Cardiac septum (tissue), 1 donor: ENCODE results near the gene ZFP2. TPM values are rescaled to one million over a fixed set of nuclear protein-coding genes. Genes with fewer than 3 reads are reported as not detected.
"Not testable (repeated sequence)": the region's sequence is repeated elsewhere in the genome, so short reads cannot be mapped to it uniquely, and the experiment has no call there.

Source experiments
- DNase-seq: peaks from one replicate; pipeline ENCODE4 v3.0.0-alpha.2; 2020; ENCODE audit warnings: low spot score
- intact Hi-C: fragments of 100-400 bp; cut with DNase I; formaldehyde crosslinking; loops from one replicate; pipeline ENCODE4 v1.14.0; 2022
- long read RNA-seq: library from polyadenylated mRNA; unstranded; transcript quantifications from one replicate; pipeline ENCODE4 v2.0.0, GENCODE V29; 2021
- total RNA-seq: library from RNA; stranded (reverse); fragmentation: NEBNext Ultra II Directional; extraction: Animal tissue kit (Norgen Biotek cat#: 25700); gene quantifications from one replicate; pipeline ENCODE4 v1.2.1, GENCODE V29; 2021
- donor health status: DM: no; HTN: no; CAD: no.

ZFP2 gene
- 1.2 TPM for total RNA-seq
- long read RNA-seq, partial matches to known transcripts: 0 of 4 reads
- long read RNA-seq, other reads (novel, unspliced or antisense): 2 of 4 reads

DNA sequence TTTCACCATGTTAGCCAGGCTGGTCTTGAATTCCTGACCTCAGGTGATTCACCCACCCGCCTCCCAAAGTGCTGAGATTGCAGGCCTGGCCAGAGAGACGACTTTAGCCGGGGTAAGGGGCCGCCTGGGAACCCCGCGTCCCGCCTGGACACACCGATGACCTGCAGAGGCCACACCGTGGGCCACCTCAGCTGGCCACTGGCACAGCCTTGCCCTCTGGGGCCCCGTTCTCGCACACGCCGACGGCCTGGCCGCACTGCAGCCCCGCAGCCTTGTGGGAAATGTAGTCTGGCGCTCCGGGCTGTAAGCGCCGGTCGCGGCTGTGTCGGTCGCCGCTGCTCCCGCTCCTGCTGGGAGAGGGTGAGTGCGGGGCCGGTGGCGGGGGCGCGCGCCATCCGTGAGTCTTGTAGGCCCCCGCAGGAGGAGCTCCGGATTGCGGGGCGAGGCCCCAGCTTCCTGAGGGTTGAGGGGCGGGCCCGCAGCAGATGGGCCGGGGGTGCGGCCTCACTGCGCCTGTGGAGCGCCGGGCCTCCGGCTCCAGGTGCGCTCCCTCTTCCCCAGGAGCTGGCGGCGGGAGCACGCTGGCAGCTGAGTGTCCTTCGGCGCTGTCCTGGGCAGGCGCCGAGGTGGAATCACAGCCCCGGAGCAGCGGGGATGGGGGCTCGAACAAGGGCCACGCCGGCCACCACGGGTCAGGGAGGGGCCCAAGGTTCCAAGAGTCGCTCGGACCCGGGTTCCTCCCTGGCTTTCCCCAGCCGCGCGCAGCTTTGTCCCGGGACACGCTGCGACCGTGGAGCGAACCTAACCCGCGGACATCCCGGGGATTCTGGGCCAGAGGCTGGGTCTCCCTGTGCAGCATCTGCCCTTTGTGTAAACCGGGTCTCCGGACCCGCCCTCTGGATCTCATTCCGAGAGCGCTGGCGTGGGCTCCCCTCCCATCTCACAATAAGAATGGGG is at the start of gene ZFP2:
Gene ZFP2 (plus strand): TSS at position 299 of the 957 bp plus-strand sequence. CDS start 35,401 bp downstream, outside the sequence.
- no peak for DNase-seq
- intact Hi-C loops: loop anchor here (2.0 to 5.0 kb wide), 3 partner anchors 35 to 126 kb away; partner anchors contain the start of genes ZNF454 and ZNF879

DNA sequence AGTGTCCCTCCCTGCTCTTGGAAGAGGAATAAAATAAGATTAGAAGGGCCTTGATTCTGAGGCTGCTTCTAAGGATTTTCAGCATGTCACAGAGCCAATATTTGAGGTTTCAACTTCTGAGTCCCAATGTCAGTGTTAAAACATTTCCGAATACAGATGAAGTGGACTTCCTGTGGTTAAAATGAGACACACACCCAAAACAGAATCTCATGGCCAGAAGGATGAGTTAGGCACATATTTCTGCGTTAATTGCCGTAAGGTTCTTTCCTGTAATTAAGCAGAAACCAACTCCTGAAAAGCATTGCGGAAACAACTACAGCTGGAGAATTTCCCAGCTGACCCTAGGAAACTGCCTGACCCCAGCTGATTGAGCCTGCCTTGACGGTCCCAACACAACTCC is 46.4 kb upstream of the ZFP2 start:
- no peak for DNase-seq
- intact Hi-C loops: no loop called here

DNA sequence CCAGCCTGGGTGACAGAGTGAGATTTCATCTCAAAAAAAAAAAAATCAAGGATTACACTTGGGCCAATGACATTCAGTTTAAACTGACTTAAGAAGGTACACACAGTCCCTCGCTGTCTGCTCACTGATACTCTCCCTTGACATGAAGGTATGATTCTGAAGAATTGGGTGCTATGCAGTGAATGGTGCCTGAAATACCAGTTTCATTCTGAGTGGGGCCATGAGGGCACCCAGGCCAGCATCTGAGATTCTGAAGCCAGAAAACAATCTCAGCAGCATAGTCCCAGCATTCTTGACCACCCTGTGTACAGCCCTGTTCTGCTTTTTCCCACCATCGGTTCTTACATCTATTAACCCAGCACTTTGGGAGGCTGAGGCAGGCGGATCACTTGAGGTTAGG is 43.8 kb upstream of the ZFP2 start:
- intact Hi-C loops: no loop called here
- DNase-seq: no peak

DNA sequence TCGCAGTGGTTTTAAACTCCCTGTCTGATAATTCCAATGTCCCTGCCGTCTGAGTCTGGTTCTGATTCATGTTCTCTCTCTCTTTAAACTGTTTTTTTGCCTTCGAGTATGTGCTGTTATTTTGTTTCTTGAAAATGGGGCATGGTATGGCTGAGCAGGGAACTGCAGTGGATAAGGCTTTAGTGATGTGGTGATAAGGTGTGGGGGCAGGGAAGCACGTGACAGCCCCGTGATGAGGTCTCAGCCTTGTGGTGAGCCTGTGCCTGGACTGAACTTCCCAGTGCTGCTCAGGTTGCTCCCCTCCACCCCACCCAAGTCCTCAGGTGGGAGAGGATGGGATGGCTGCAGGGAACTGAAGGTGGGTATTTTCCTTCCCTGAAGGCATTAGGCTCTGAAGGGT is 41.4 kb upstream of the ZFP2 start:
- intact Hi-C loops: no loop called here

GRCh38 chr5:178859625-178860521 is 35.8 kb upstream of the ZFP2 start, which contains the start of gene ZNF354B:
ZNF354B (plus strand) TSS chr5:178859953; CDS start chr5:178861048, 1,095 bp downstream.
- intact Hi-C loops: loop anchor here (1.0 to 5.0 kb wide), 5 partner anchors 35 to 233 kb away; partner anchors contain the start of genes CLK4, ZFP2, ZNF354A and ZNF354C

More for the DNA sequence above, 41.4 kb upstream of the ZFP2 start:
- DNase-seq: no peak

DNA sequence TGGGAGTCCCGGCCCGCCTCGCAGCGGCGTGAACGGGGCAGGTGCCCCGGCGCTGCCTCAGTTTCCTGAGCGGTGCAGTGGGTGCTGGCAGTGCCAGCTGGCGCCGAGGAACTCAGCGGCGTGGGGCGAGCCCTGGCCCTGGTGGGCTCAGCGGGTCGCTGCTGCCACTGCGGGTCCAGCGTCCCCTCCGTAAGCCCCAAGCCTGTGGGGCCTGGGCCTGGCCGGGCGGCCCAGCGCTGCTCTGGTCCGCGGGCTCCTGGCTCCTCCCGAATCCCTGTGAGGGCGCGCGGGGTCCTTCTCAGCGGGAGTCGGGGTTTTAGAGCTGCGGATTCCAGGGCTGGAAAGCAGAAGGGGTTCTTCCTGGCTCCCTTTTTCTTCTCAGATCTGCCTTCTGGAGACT is 35.1 kb upstream of the ZFP2 start:
- not testable (repeated sequence) for DNase-seq
- intact Hi-C loops: loop anchor here (2.0 to 5.0 kb wide), 2 partner anchors 34 to 233 kb away; partner anchors contain the start of genes CLK4 and ZFP2

More at GRCh38 chr5:178859625-178860521, 35.8 kb upstream of the ZFP2 start, which contains the start of gene ZNF354B:
- peak; percentile 95 for DNase-seq

DNA sequence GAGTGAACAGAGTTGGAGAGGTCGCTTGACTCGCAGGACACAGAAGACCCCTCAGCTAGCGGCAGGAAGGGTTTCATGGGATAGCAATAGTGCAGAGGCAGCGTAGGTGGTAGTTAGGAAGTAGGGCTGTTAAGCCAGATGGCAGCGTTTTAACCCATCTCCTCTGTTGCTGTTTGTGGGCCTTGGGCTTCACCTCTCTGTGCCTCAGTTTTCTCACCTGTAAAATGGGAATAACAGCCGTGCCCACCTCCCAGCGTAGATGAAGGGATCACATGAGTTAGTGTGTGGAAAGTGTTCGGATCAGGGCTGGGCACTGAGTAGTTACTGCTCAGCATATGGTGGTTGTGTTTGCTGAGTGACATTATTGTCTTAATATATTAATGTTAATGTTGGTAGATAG is 34.1 kb upstream of the ZFP2 start:
- intact Hi-C loops: loop anchor here (2.0 to 5.0 kb wide), 2 partner anchors 33 to 234 kb away; partner anchors contain the start of genes CLK4 and ZFP2
- no peak for DNase-seq

DNA sequence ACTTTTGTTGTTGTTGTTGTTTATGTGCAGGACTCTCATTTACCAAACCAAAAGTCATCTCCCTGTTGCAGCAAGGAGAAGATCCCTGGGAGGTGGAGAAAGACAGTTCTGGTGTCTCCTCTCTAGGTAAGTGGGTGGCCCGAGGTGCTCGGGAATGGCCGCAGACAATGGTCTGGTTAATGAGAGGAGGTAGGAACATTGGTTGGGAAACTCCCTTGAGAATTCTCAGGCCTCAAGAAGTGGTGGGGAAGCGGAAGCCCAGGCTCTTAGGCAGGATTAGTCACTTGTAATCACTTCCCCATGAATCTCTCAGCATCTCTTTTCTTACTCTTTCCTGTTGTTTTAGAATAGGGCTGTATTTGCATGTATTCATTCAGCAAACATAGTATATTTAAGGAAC is 28.8 kb upstream of the ZFP2 start:
- no peak for DNase-seq

GRCh38 chr5:178869577-178869976 is 26.1 kb upstream of the ZFP2 start:
- intact Hi-C loops: no loop called here
- DNase-seq: no peak

More for the DNA sequence above, 28.8 kb upstream of the ZFP2 start:
- intact Hi-C loops: no loop called here

- no peak for DNase-seq
- intact Hi-C loops: no loop called here
Observed at GRCh38 chr5:178870411-178870810, 25.3 kb upstream of the ZFP2 start.

GRCh38 chr5:178872302-178872701 is 23.4 kb upstream of the ZFP2 start:
- intact Hi-C loops: no loop called here
- no peak for DNase-seq

DNA sequence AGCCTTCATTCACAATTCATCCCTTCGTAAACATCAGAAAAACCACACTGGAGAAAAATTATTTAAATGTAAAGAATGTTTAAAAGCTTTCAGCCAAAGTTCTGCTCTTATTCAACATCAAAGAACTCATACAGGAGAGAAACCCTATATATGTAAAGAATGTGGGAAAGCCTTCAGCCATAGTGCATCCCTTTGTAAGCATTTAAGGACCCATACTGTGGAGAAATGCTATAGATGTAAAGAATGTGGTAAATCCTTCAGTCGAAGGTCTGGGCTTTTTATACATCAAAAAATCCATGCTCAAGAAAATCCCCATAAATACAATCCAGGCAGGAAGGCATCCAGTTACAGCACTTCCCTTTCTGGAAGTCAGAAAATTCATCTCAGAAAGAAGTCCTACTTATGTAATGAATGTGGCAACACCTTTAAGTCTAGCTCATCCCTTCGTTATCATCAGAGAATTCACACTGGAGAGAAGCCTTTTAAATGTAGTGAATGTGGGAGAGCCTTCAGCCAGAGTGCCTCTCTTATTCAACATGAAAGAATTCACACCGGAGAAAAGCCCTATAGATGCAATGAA is 12.5 kb upstream of the ZFP2 start:
- DNase-seq, intact Hi-C loops: not testable (repeated sequence)

DNA sequence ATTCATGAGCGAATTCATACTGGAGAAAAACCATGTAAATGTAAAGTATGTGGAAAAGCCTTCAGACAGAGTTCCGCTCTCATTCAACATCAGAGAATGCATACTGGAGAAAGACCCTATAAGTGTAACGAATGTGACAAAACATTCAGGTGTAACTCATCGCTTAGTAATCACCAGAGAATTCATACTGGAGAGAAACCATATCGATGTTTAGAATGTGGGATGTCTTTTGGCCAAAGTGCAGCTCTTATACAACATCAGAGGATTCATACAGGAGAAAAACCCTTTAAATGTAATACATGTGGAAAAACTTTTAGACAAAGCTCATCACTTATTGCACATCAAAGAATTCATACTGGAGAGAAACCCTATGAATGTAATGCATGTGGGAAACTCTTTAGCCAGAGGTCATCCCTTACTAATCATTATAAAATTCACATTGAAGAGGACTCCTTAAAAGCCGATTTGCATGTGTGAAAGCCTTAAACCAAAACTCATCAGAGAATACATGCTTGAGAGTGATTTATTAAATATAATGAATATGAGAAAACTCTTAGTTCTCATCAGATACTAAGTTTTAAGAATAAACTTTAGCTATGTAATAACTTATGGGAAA is 11.8 kb upstream of the ZFP2 start:
- intact Hi-C loops: no loop called here
- no peak for DNase-seq

DNA sequence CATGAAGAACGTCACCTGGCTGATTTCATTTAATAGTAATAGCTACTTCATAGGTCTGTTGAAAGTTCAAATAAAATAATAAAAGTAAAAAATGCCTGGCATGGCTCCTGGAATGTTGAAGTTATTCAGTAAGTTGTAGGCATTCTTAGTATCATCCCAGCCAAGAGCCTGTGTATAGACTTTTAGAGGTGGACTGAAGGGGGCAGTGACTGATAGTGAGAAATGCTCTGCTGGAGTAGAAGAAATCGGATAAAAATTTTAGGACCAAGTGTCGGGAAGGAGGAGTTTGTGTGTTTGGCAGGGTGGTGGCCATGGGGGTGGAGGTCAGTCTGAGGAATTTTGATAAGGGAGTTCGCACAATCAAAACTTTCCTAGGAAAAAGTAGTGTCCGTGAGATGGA is 3.6 kb downstream of the ZFP2 start:
- DNase-seq: no peak
- intact Hi-C loops: loop anchor here (5.0 kb wide), 1 partner anchor 123 kb away; the partner anchor contains the start of gene ZNF879

DNA sequence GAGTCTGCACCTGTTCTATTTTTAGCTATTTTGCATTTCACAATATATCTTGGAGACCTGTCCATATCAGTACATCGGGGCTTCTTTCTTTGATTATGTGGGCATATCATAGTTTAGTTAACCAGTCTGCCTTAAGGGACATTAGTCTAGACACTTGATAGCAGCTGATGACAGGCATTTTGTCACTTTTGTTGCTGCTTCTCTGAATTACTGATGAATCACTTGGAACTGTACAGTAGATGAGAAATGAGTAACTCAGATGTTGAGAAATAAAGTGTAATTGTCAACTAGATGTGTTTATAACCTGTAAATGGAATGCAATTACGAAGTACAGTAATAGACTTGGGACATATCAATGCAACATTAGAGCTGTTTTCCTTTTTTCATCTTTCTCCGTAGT is 7.1 kb downstream of the ZFP2 start:
- DNase-seq: no peak
- intact Hi-C loops: no loop called here

GRCh38 chr5:178931846-178932760 is 36.4 kb downstream of the ZFP2 start:
- DNase-seq: no peak
- intact Hi-C loops: no loop called here

DNA sequence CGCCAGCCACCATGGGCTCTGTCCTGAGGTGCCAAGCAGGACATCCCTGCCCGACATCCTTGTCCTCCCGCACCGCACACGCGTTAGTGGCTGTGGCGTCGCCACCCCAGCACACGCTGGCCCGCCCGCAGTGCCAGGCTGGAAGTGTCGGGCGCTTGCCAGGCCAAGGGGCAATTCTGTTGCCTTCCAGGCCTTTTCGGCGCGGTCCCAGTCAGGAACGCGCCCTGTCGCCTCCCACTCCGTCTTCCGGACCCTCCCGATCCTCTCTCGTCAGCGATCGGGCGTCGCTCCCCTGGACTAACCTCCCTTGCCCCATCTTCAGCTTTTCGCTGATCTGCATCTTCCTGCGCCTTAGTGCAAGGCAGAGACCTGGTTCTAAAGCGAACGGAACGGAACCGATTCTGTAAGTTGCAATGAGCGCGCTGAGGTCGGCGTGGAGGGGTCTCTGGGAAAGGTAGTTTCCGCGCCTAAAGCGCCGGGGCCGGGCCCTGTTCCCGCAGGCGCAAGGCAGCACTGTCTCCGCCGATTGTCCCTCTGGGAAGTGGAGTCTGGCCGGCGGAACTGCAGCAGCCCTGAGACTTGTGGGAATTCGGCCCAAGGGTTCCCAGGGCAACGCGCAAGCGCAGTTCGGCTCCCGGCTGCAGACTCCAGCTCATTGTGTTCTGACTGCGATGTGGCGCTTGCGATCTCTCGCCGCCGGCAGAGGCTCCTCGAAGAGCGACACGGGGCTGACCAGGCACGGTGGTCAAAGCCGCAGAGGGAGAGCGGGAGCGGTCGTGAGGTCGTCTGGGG is 45.1 kb downstream of the ZFP2 start, which contains the start of gene ZNF454:
Gene ZNF454 (plus strand): TSS at position 630 of the 792 bp plus-strand sequence. CDS start 1,594 bp downstream, outside the sequence.
- intact Hi-C loops: loop anchor here (1.0 to 10.0 kb wide), 5 partner anchors 44 to 316 kb away; partner anchors contain the start of genes CLK4, ZNF354B, ZNF354C and ZNF879
- peak; percentile 96 for DNase-seq
